Kidney (tissue), 14 donors: Measurements from ENCODE around the gene OR2H2. TPM values are rescaled to one million over a fixed set of nuclear protein-coding genes. Genes with fewer than 3 reads are reported as not detected.

ENCODE experiments used
- DNase-seq, 5 donors: peaks; one replicate each; pipeline ENCODE4 v3.0.0-alpha.2; 2013 to 2020
- FAIRE-seq: peaks from 2 replicates; lab custom pipeline; 2012; peaks lifted over from hg19 to GRCh38; lab: Jason Lieb, UNC
- H3K27ac ChIP-seq, 2 donors: one replicate each; pipeline ENCODE4 v1.7.0; 2013; ENCODE audit warnings: low read depth in 2 of 2, low read length in 2 of 2, inconsistent platforms in 1 of 2
- H3K27me3 ChIP-seq: one replicate; pipeline ENCODE4 v1.7.1; 2013; ENCODE audit warnings: low read length, inconsistent platforms; ENCODE audit not compliant: control insufficient read depth, insufficient read depth
- H3K36me3 ChIP-seq, 3 donors: one replicate each; pipeline versions ENCODE4 v1.7.0 to v1.7.1; 2013; ENCODE audit warnings: low read length in 3 of 3, control low read depth in 1 of 3, inconsistent platforms in 1 of 3; ENCODE audit not compliant: insufficient read depth in 3 of 3, control insufficient read depth in 2 of 3
- H3K4me1 ChIP-seq, 3 donors: one replicate each; pipeline versions ENCODE4 v1.7.0 to v1.7.1; 2013; ENCODE audit warnings: low read length in 3 of 3, inconsistent platforms in 1 of 3, low read depth in 1 of 3; ENCODE audit not compliant: control insufficient read depth in 2 of 3, insufficient read depth in 2 of 3
- H3K4me3 ChIP-seq, 3 donors: one replicate each; pipeline versions ENCODE4 v1.7.0 to v1.8.1; 2013; ENCODE audit warnings: low read length in 3 of 3, control low read depth in 1 of 3, inconsistent platforms in 1 of 3
- H3K9ac ChIP-seq, 3 donors: one replicate each; pipeline versions ENCODE4 v1.7.0 to v1.7.1; 2013; ENCODE audit warnings: low read length in 3 of 3, control low read depth in 1 of 3, inconsistent platforms in 1 of 3
- H3K9me3 ChIP-seq, 3 donors: one replicate each; pipeline versions ENCODE4 v1.7.0 to v1.7.1; 2013; ENCODE audit warnings: low read length in 3 of 3, control low read depth in 1 of 3, inconsistent platforms in 1 of 3; ENCODE audit not compliant: control insufficient read depth in 2 of 3, insufficient read depth in 1 of 3
- intact Hi-C: fragments of 100-400 bp; cut with DNase I; formaldehyde crosslinking; loops from one replicate; pipeline ENCODE4 v1.11.1; 2022
- polyA plus RNA-seq: library from polyadenylated mRNA; stranded (reverse); fragments of 350-450 nt; fragmentation: Illumina TruSeq; extraction: RNeasy Lipid Tissue Mini Kit (QIAGEN cat#74804); gene quantifications from one replicate; pipeline ENCODE4 v1.2.3, GENCODE V29; 2014; ENCODE audit warnings: low read depth, low replicate concordance; ENCODE audit not compliant: insufficient read depth
- total RNA-seq: library from RNA; stranded (reverse); fragmentation: NEBNext Ultra II Directional; extraction: Animal tissue kit (Norgen Biotek cat#: 25700); gene quantifications from one replicate; pipeline ENCODE4 v1.2.1, GENCODE V29; 2021
- TF ChIP-seq, protein P1 (sequence below): IDR thresholded peaks from 3 replicates; pipeline ENCODE4 v1.5.1; 2012; ENCODE audit warnings: mild to moderate bottlenecking, moderate library complexity, borderline replicate concordance; ENCODE audit not compliant: insufficient read depth; ENCODE audit errors: extremely low read depth
- donor health status: control.
- donor health status: control.
- donor health status: control.
- donor health status: control.
- donor health status: control.
- donor health status: DM: yes; HTN: yes; CAD: no.
- donor health status: Normal renal cell carcinoma (clear cell type).

OR2H2 gene
- total and polyA plus RNA-seq, 2 donors from 2014 or later, result not detected

DNA sequence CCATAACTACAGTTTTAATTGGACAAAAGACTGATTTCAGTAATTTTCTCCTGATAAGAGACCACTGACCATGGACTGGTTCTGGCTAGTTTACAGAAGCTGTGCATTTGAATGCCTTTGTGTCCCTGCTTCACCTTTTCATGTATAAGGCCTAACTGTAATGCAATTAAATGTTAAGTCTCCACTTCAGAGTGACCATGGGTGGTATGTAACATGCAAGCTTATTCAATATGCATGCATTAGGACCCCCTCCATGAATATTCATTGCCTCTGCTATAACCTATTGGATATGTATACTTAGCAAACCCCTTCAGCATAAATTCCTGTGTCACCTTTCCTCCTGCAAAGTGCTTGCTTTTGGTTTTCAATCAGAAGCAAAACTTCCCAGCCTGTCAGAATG, 27.6 kb upstream of the OR2H2 start:
- Histone ChIP-seq H3K36me3 (no peaks in the 10 kb centered on the region), H3K9me3 (no peaks in the 10 kb centered on the region), H3K4me3 (no peak overlapping the region), H3K9ac (no peak overlapping the region), H3K4me1 (peaks cover 0 to 12% (median 7%) of the 10 kb centered on the region in 3 donors), H3K27ac (no peak overlapping the region), H3K27me3 (peaks cover 21% of the 10 kb centered on the region)
- intact Hi-C loops, result no loop called here
- TF ChIP-seq, protein P1, sequence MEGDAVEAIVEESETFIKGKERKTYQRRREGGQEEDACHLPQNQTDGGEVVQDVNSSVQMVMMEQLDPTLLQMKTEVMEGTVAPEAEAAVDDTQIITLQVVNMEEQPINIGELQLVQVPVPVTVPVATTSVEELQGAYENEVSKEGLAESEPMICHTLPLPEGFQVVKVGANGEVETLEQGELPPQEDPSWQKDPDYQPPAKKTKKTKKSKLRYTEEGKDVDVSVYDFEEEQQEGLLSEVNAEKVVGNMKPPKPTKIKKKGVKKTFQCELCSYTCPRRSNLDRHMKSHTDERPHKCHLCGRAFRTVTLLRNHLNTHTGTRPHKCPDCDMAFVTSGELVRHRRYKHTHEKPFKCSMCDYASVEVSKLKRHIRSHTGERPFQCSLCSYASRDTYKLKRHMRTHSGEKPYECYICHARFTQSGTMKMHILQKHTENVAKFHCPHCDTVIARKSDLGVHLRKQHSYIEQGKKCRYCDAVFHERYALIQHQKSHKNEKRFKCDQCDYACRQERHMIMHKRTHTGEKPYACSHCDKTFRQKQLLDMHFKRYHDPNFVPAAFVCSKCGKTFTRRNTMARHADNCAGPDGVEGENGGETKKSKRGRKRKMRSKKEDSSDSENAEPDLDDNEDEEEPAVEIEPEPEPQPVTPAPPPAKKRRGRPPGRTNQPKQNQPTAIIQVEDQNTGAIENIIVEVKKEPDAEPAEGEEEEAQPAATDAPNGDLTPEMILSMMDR, result no peak
- no peak for DNase-seq
- FAIRE-seq, result no peak

DNA sequence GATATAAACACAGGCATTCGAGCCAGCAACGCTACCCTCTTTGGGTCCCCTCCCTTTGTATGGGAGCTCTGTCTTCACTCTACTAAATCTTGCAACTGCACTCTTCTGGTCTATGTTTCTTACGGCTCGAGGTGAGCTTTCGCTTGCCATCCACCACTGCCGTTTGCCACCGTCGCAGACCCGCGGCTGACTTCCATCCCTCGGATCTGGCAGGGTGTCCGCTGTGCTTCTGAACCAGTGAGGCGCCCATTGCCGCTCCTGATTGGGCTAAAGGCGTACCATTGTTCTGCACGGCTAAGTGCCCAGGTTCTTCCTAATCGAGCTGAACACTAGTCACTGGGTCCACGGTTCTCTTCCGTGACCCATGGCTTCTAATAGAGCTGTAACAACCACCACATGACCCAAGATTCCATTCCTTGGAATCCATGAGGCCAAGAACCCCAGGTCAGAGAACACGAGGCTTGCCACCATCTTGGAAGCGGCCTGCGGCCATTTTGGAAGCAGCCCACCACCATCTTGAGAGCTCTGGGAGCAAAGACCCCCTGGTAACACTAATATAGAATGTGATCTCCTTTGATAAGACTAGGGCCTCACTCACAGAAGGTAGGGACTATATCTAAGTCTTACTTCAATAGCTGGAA, 26.4 kb upstream of the OR2H2 start:
- H3K27ac ChIP-seq, result no peak overlapping the region
- H3K9me3 ChIP-seq, result no peaks in the 10 kb centered on the region
- DNase-seq, result no peak
- peaks cover 21% of the 10 kb centered on the region for H3K27me3 ChIP-seq
- H3K4me1 ChIP-seq, result peaks cover 0 to 3% (median 0%) of the 10 kb centered on the region in 3 donors
- no peak overlapping the region for H3K4me3 ChIP-seq
- TF ChIP-seq, protein P1, result no peak
- no peak overlapping the region for H3K9ac ChIP-seq
- no peak for FAIRE-seq
- H3K36me3 ChIP-seq, result no peaks in the 10 kb centered on the region
- intact Hi-C loops, result no loop called here

DNA sequence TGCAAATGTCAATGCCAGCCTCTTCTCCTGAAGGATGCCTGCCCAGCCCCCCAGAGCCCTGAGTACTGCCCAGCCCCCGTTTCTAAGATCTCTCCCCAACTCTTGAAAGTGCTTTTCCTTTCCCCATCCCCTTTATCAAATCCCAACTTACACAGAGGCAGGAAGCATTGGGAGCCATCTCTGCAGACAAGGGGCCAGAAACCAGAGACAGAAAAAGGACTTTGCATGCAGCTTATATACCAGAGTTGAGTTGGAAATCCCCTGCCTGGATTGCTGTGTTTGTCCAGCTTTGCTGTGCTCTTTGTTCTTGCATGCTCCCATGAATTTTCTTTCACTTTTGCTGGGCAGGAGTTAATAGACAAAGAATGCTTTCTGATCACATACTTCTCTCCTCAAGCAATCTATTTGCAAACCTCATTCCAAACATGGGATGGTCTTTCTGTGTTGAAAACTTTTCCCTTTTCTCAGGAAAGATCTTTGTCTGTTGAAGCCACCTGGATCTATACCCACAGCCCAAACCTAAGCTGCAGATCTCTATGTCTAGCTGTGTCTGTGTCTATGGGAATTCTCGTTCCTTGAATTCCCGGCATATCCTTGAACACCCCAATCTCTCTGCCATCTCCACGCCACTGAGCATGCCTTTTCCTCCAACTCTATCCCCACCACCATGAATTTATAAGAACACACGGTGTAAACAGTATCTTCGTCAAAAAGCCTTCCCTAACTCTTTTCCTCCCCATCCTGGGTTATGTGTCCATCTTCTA, 25.2 kb upstream of the OR2H2 start, which contains the start of gene UBD:
Gene UBD, minus strand, starts transcription at position 209 of the 764 bp plus-strand sequence. Its CDS starts 31 bp downstream, at position 178.
- no peak within 1 kb of the TSS for H3K27ac ChIP-seq
- no peaks in the 10 kb centered on the region for H3K36me3 ChIP-seq
- no peaks in the 10 kb centered on the region for H3K4me1 ChIP-seq
- peaks cover 10% of the 10 kb centered on the region for H3K27me3 ChIP-seq
- DNase-seq (no peak), FAIRE-seq (no peak)
- no peaks in the 10 kb centered on the region for H3K9me3 ChIP-seq
- no peak within 1 kb of the TSS for H3K4me3 ChIP-seq
- TF ChIP-seq, protein P1, result no peak
- H3K9ac ChIP-seq, result no peak within 1 kb of the TSS
- intact Hi-C loops, result no loop called here
